ENCODE results near the gene CCDC93.
"Not testable (repeated sequence)": the region's sequence is repeated elsewhere in the genome, so short reads cannot be mapped to it uniquely, and the experiment has no call there.

Gene CCDC93

GRCh38 chr2:118044854-118045253 lies 31.0 kb upstream of the CCDC93 start:
- no peak for DNase-seq

DNA sequence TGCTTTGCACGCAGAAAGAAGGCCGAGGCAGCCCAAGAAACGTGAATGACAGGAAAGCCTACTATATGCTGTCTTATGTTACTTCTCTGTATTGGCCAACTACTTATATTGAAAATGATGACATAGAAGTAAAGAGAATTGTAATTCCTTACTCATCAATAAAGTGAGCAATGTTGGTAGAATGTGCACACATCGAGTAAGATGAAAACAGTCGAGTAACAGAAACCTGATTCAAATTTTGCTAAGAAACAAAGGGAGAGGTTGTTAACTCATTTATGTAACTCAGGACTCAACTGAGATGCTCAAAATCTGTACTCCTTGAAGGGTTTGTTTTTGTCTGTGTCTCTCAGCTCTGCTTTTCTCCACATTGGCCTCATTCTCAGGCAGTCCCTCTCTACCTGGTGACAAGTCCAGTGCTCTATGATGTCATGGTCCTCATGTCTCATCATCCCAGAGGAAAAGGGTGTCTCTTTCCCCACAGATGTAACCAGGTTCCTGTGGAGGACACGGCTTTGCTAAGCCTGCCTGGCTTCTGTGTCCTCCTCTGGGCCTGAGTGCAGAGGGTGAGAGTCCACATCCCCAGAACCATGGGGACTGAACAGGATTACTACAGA lies 30.3 kb upstream of the CCDC93 start:
- DNase-seq, result no peak

GRCh38 chr2:118040891-118041290 lies 27.0 kb upstream of the CCDC93 start:
- DNase-seq, result no peak

DNA sequence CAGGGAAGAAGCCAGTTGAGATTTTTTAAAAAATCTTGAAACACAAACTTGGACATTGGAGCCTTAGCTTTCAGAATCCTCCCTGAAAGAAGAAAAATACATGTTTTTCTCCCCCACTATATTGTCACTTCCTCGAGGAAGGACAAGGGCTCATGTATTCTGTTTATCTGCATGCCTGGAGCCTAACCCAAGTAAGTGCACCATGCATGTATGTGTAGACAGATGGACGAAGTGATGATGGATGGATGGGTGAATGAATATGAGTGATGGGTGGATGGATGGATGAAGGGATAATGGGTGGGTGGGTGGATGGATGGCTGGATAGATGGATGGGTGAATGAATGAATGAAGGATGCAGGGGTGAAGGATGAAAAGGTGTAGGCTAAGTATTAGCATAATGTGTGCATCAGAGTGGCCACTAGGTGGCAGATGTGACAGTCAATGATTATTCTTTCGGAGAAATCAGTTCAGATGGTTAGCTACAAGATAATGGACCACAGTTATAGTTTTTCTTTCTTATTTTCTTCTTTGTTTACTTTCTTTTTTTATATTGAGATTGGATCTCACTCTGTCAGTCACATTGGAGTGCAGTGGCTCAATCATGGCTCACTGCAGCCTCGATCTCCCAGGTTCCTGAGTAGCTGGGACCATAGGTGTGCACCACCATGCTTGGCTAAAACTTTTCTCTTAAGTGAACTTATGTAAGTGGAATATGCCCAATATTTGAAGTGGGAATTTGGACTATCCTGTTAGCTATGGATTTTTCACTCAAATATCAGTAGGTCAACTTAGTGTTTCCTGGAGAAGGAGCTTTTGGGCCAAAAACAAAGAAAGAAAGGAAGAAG lies 18.5 kb upstream of the CCDC93 start:
- peak; percentile 28 for DNase-seq

GRCh38 chr2:118031566-118031965 lies 17.7 kb upstream of the CCDC93 start:
- DNase-seq, result no peak

- DNase-seq, result no peak
Measured at GRCh38 chr2:118029025-118029424, 15.2 kb upstream of the CCDC93 start.

DNA sequence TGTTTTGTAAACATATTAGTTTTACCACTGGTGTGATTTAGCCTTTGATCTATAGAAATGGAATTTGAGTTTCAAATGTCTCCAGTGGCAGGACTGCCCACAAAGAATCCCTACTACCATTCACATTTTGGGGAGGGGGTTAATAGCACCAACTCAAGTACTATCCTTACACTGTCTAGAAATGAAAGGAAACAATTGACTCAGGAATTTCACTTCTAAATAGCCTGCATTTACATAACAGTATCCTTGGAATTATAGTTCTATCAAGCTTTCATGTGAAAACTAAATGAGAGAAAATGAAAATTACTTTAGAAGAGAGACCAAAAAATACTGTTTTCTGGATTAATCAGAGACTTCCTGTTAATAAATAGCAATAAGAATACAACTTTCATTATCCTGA lies 7.5 kb upstream of the CCDC93 start:
- no peak for DNase-seq

GRCh38 chr2:118019821-118020220 lies 6.0 kb upstream of the CCDC93 start:
- no peak for DNase-seq

GRCh38 chr2:118016911-118017310 lies 3.0 kb upstream of the CCDC93 start:
- DNase-seq, result peak; percentile 13

- not testable (repeated sequence) for DNase-seq
Measured at GRCh38 chr2:118015761-118016160, 1.9 kb upstream of the CCDC93 start.

- DNase-seq, result no peak
Measured at GRCh38 chr2:118014492-118014824, 588 bp upstream of the CCDC93 start.

DNA sequence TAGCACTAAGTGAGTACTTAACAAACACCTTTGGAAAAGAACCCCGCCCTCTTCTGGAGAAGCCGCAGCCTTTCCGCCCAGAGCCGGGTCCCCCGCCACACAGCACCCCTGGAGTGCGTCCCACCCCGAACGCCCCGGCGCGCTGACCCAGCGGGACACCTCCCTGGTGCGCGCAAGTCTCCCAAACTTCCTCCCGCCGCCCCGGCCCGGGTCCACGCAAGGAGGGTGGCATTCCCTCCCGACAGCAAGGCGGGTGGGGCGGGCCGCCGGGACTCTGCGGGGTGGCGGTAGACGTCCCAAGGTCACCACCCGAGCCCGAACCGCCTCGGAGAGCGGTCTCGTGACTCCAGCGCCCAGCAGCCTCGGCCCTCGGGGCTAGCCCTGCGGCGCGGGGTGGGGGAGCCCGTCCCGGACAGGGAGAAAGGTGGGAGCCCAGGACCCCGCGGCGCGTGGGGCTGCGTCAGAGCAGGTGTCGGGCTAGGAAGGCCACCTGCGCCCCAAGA lies 598 bp downstream of the CCDC93 start:
- DNase-seq, result peak; percentile 34

- DNase-seq, result no peak
Measured at GRCh38 chr2:118012778-118013177, 1.1 kb downstream of the CCDC93 start.

GRCh38 chr2:118010473-118010872 lies 3.4 kb downstream of the CCDC93 start:
- DNase-seq, result no peak

DNA sequence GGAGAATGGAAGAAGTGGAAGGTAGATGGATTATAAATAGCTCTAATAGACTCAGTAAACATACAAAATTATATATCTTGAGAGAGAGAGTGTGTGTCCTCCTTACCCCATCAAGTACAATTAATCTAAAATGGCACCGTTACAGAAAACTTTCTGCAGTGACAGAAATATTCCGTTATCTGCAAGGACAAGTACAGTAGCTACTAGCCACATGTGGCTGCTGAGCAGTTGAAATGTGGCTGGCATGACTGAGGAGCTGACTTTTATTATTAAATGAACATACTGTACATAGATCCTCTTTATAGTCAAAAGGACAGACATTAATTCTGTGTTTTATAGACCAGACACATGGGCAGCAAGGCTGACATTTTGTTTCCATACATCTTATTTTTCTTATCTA lies 7.0 kb downstream of the CCDC93 start:
- no peak for DNase-seq

- no peak for DNase-seq
Measured at GRCh38 chr2:118006326-118006725, 7.5 kb downstream of the CCDC93 start.

DNA sequence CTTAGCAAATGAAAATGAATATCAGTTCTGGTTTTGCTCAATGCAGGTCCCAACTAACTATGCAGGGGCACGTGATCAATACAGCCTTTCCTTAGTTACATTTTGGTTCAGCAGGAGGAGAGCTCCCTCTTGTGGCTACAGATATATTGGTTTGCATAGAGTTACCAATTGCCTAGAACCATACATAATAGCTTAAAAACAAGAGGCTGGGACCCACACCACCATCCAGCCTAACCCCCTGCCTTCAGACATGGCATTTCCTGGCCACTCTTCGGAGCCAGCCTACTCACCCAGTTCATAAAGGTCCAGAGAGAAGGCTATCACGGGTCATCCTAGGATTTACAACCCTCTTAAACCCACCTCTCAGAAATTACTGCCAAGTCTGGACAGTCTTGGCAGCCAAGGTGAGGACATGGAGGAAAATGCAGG lies 10.5 kb downstream of the CCDC93 start:
- DNase-seq, result peak; percentile 81

DNA sequence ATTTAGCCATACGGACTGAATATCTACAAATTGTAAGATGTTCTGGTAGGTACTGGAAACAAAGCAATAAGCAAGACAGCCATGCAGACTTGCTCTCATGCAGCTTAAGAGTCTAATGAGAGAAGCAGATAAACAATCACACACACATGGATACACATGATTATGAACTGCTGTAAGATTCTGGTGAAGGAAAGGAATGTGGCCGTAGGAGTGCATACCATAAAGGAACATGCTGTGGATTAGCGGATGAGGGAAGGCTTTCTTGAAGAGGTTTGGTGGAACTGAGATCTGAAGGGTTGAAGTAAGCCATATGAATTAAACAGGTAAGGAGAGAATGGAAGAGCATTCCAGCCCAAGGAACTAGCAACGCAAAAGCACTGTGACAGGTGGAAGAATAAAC lies 13.8 kb downstream of the CCDC93 start:
- no peak for DNase-seq

DNA sequence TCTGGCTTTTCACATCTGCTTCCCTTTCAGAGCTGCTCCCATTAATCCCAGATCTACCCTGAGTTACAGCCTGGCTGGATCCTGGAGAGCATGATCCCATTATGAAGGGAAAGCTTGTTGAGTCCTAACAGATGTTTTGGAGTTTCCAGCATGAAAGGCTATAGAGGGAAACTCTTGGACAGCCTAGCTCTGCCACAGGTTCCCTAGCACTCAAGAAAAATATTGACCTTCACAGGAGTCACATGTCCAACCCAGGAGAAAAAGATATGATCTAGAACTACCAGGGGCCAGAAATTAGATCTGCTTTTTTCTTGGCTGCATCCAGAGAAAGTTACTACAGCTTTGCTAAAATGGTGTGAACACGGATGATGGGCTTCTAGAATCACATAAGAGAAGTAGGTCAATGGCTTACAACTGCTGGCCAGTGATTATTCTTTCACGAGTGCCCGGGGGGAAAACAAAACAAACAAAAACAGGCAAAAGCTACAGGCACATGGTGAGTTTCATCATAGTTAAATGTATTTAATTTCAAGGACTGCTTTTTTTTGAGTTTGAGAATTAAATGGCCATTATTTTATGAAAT lies 15.9 kb downstream of the CCDC93 start:
- no peak for DNase-seq

DNA sequence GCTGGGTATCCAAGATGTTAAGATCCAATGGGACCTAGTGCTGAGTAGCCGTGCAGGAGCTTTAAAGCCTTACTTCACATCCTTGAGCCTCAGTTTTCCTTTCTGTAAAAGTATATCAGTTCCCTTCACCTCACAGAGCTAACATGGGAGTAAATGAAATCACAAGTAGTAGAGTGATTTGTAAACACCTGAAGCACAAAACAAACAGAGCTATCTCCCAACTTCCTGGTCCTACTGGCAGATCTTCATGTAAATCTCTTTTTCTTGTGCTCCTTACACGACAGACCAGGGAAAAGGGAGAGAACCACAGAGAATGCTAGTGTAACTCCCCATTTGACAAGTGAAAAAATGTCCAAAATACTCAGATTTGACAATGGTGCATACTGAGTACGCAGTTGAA lies 17.3 kb downstream of the CCDC93 start:
- DNase-seq, result no peak

DNA sequence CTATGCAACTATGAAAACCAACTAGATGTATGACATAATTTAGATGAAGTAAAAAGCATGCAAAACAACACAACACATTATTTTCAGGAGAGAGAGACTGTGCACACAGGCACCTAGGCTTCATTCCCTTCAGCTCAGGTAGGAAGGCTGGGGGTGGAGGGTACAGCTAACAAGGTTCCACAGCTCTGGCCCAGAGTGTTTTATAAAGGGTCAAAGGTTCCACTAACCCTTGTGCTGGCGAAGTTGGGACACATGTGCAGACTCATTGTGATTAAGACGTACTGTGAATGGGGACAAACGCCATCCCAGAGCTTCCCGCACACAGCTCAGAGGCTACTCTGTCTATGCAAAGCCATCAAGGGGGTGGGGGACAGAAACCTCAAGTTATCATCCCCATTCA lies 19.1 kb downstream of the CCDC93 start:
- DNase-seq, result no peak

DNA sequence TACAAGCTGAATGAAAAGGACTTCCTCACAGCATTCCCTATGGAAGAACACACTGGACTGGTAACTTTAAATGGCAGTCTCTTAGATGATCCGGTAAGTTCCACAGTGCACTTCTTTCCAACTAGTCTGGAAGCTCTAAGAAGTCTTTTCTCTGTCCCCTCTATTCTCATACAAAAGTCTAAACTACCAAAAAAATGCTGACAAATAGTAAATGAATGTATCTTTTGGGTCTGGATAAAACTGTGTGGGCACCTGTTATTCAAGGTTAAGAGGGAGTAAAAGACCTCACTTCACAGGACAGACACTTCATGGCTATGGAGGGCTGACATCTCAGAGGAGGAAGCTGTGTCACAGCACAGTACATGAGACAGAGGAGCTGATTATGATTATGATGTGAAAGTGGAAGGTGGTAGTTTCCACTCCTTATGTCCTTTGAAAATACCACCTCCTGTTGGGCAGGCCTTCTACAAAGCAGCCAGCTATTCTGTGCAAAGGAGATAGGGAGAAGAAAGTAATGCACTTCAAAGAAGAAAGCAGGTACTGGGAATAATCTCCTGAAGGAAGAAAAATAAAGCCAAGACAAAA lies 23.9 kb downstream of the CCDC93 start:
- no peak for DNase-seq

- DNase-seq, result no peak
Measured at GRCh38 chr2:117987121-117987520, 26.7 kb downstream of the CCDC93 start.

GRCh38 chr2:117985092-117985491 lies 28.8 kb downstream of the CCDC93 start:
- no peak for DNase-seq
